ENCODE measurements around the gene PRKAB2. TPM values are rescaled to one million over a fixed set of nuclear protein-coding genes. Genes with fewer than 3 reads are reported as not detected.
A peak's percentile ranks its signal among the peaks of the same experiment; 100 is the strongest.

PRKAB2 gene, protein sequence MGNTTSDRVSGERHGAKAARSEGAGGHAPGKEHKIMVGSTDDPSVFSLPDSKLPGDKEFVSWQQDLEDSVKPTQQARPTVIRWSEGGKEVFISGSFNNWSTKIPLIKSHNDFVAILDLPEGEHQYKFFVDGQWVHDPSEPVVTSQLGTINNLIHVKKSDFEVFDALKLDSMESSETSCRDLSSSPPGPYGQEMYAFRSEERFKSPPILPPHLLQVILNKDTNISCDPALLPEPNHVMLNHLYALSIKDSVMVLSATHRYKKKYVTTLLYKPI
- 5.8 and 8.1 TPM in 2 replicates for total RNA-seq (2021)
- percentile 59 among the genes with signal in this experiment for Bru-seq, nascent RNA
- BruChase-seq, experiment 1, labeled RNA remaining after a 2-hour chase, result percentile 77 among the genes with signal in this experiment
- percentile 75 among the genes with signal in this experiment for BruChase-seq, experiment 2, labeled RNA remaining after a 6-hour chase
- long read RNA-seq, full-length matches to known transcripts, result 1 of 3 reads
- long read RNA-seq, partial matches to known transcripts, result 1 of 3 reads
- long read RNA-seq, other reads (novel, unspliced or antisense), result 1 of 3 reads

DNA sequence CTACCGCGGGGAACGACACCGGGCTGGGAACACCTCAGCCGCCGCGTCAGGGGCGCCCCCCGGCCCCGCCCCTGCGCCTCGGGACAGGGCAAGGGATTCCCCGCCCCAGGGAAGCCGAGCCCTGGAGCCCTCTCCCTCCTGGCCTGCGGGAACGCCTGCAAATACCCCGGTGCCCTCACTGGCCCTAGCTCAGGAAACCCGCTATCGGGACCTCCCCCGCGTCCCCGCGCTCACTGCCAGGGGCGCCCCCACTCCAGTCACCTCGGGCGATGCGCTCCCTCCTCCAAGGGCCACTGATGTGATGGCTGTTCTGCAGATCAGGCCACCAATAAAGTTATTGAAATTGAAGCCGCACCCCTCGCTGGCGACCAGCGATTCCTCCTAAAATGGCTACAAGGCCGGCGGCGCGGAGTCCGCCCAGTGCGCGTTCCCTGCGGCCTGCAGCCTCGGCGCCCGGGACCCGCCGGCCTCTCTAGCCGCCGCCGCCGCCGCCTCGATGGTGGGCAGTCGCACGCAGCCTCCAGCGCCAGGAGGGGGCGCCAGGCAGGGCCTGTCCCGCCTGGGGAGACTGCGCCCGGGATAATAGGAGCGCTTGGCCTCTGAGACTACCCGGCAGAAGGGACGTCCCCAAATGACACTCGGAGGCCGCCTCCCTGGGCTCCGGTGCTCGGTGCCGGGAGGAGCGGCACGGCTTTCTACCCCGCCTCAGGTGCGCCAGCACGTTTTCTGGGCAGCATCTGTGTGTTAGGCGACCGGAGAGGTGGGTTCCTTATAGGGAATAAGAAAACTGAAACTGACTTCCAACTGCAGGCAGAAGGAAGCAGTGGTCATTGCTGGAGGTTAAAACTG, at the start of gene PRKAB2:
TSS of gene PRKAB2 (minus strand) at position 303 of the 849 bp plus-strand sequence. CDS start 326 bp downstream, outside the sequence.
- CTCF ChIA-PET, result no interaction called here
- intact Hi-C loops (cut with micrococcal nuclease; ENCODE audit: unreplicated experiment), result loop anchor here (2.0 kb wide), 2 partner anchors 70 to 88 kb away; partner anchors contain the start of gene CHD1L

DNA sequence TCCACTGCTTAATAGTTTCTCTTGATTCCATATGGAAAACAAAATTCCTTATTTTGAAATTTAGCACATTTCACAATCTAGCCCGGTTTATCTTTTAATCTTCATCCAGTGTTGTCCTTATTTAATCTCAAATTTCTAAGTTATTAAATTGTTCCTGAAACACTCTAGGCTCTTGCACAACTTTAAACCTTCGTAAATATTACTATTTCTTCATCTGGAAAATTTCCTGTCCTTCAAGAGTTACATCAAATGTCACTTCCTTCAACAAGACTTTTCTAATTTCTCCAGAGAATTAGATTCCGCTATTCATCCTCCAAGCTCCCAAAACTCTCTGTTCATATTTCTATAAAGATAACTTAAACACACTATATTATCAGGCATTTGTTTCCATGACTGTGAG, 46.3 kb upstream of the PRKAB2 start:
- no peak for DNase-seq
- no peaks in the 10 kb centered on the region for H3K4me1 ChIP-seq (replicated peaks; ENCODE audit: insufficient read depth)
- H3K79me2 ChIP-seq (ENCODE audit: low read depth), result no peaks in the 10 kb centered on the region
- H2AFZ ChIP-seq, result no peak overlapping the region
- intact Hi-C loops (cut with micrococcal nuclease; ENCODE audit: unreplicated experiment), result no loop called here
- H3K4me2 ChIP-seq, result no peak overlapping the region
- no peaks in the 10 kb centered on the region for H3F3A ChIP-seq (ENCODE audit: insufficient read depth, low read depth)
- no peaks in the 10 kb centered on the region for H3K9me2 ChIP-seq (ENCODE audit: insufficient read depth)
- no peaks in the 10 kb centered on the region for H3K36me3 ChIP-seq (ENCODE audit: low read depth)
- no peaks in the 10 kb centered on the region for H3K27me3 ChIP-seq (ENCODE audit: insufficient read depth, low read depth)
- no TSS peak for BruUV-seq (replicated peaks)
- H3K27ac ChIP-seq, result no peak overlapping the region
- no peaks in the 10 kb centered on the region for H4K20me1 ChIP-seq (ENCODE audit: insufficient read depth)
- H3K4me3 ChIP-seq, result no peak overlapping the region
- POLR2A ChIA-PET (ENCODE audit: unreplicated experiment), result no interaction called here
- CTCF ChIA-PET, result no interaction called here
- no peaks in the 10 kb centered on the region for H3K9me3 ChIP-seq (ENCODE audit: insufficient read depth, low read depth)
- TF ChIP-seq EZH2 (IDR thresholded peaks at IDR 0.05; ENCODE audit: low read depth), result no peak
- TF ChIP-seq, protein P1, sequence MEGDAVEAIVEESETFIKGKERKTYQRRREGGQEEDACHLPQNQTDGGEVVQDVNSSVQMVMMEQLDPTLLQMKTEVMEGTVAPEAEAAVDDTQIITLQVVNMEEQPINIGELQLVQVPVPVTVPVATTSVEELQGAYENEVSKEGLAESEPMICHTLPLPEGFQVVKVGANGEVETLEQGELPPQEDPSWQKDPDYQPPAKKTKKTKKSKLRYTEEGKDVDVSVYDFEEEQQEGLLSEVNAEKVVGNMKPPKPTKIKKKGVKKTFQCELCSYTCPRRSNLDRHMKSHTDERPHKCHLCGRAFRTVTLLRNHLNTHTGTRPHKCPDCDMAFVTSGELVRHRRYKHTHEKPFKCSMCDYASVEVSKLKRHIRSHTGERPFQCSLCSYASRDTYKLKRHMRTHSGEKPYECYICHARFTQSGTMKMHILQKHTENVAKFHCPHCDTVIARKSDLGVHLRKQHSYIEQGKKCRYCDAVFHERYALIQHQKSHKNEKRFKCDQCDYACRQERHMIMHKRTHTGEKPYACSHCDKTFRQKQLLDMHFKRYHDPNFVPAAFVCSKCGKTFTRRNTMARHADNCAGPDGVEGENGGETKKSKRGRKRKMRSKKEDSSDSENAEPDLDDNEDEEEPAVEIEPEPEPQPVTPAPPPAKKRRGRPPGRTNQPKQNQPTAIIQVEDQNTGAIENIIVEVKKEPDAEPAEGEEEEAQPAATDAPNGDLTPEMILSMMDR (conservative IDR thresholded peaks at IDR 0.05), result no peak

More for the DNA sequence above, at the start of gene PRKAB2:
- peaks cover 42% of the 10 kb centered on the region for H3K4me1 ChIP-seq (replicated peaks; ENCODE audit: insufficient read depth)
- POLR2A ChIA-PET (ENCODE audit: unreplicated experiment), result interaction anchor here (0.5 to 0.7 kb wide), 4 partner anchors 17 to 88 kb away, joined by 3 to 12 read pairs (median 4); no protein-coding TSS in a partner anchor
- H3K27me3 ChIP-seq (ENCODE audit: insufficient read depth, low read depth), result no peaks in the 10 kb centered on the region
- H3K9me3 ChIP-seq (ENCODE audit: insufficient read depth, low read depth), result peaks cover 1% of the 10 kb centered on the region; the same call in 1 of the 2 replicates
- no TSS peak for BruUV-seq (replicated peaks)
- peak within 1 kb of the TSS; percentile 87 for H3K4me3 ChIP-seq
- peak; percentile 81 to 96 for DNase-seq
- TF ChIP-seq, protein P1 (conservative IDR thresholded peaks at IDR 0.05), result peak; percentile 79
- TF ChIP-seq EZH2 (IDR thresholded peaks at IDR 0.05; ENCODE audit: low read depth), result no peak
- H3K9me2 ChIP-seq (ENCODE audit: insufficient read depth), result no peaks in the 10 kb centered on the region
- H3K4me2 ChIP-seq, result peak within 1 kb of the TSS; percentile 90
- peaks cover 21% of the 10 kb centered on the region for H3F3A ChIP-seq (ENCODE audit: insufficient read depth, low read depth)
- H2AFZ ChIP-seq, result peak within 1 kb of the TSS; percentile 99
- peaks cover 38% of the 10 kb centered on the region for H3K79me2 ChIP-seq (ENCODE audit: low read depth)
- H3K27ac ChIP-seq, result peak within 1 kb of the TSS; percentile 73
- H4K20me1 ChIP-seq (ENCODE audit: insufficient read depth), result no peaks in the 10 kb centered on the region
- H3K36me3 ChIP-seq (ENCODE audit: low read depth), result peaks cover 5% of the 10 kb centered on the region; the same call in 1 of the 2 replicates

DNA sequence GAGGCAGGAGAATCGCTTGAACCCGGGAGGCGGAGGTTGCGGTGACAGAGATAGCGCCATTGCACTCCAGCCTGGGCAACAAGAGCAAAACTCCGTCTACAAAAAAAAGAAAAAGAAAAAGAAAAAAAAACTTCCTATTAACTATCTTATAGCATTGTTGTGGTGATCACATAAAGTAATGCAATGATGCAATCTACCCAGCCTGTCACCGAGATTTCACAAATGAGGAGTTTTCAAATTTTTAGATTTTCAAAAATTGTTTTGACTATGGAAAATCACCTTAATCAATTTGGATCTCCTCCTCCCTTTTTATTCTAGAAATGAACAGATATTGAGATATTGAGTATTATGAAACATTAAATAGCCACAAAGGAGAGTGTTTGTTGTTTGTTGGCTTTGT, 44.9 kb upstream of the PRKAB2 start:
- H3K9me2 ChIP-seq (ENCODE audit: insufficient read depth), result no peaks in the 10 kb centered on the region
- H3K27me3 ChIP-seq (ENCODE audit: insufficient read depth, low read depth), result no peaks in the 10 kb centered on the region
- no peaks in the 10 kb centered on the region for H4K20me1 ChIP-seq (ENCODE audit: insufficient read depth)
- no peaks in the 10 kb centered on the region for H3K36me3 ChIP-seq (ENCODE audit: low read depth)
- H3F3A ChIP-seq (ENCODE audit: insufficient read depth, low read depth), result no peaks in the 10 kb centered on the region
- H2AFZ ChIP-seq, result no peak overlapping the region
- no peak overlapping the region for H3K27ac ChIP-seq
- H3K79me2 ChIP-seq (ENCODE audit: low read depth), result no peaks in the 10 kb centered on the region
- DNase-seq, result no peak
- CTCF ChIA-PET, result no interaction called here
- TF ChIP-seq, protein P1 (conservative IDR thresholded peaks at IDR 0.05), result no peak
- TF ChIP-seq EZH2 (IDR thresholded peaks at IDR 0.05; ENCODE audit: low read depth), result no peak
- POLR2A ChIA-PET (ENCODE audit: unreplicated experiment), result no interaction called here
- no peaks in the 10 kb centered on the region for H3K4me1 ChIP-seq (replicated peaks; ENCODE audit: insufficient read depth)
- intact Hi-C loops (cut with micrococcal nuclease; ENCODE audit: unreplicated experiment), result no loop called here
- no peak overlapping the region for H3K4me3 ChIP-seq
- BruUV-seq (replicated peaks), result no TSS peak
- no peak overlapping the region for H3K4me2 ChIP-seq
- no peaks in the 10 kb centered on the region for H3K9me3 ChIP-seq (ENCODE audit: insufficient read depth, low read depth)

All from PC-9 (cell line).